GM12864 (cell line): ENCODE measurements around the gene HMX2.

Source experiments
- DNase-seq: peaks from one replicate; pipeline ENCODE4 v3.0.0-alpha.2; 2011; ENCODE audit warnings: low read depth
- H3K4me3 ChIP-seq: 2 replicates; pipeline ENCODE4 v1.5.1; 2011; ENCODE audit warnings: mild to moderate bottlenecking, low read depth, low read length, control low read depth
- CTCF ChIP-seq: IDR thresholded peaks from 2 replicates; pipeline ENCODE4 v1.5.1; 2011; ENCODE audit warnings: low read depth, mild to moderate bottlenecking, moderate library complexity, low read length, control low read depth, inconsistent platforms; ENCODE audit errors: missing control alignments

HMX2 gene

GRCh38 chr10:123154092-123154710 is 6.3 kb downstream of the HMX2 start, which contains the start of gene BUB3:
TSS of gene BUB3 (plus strand) at chr10:123154402. CDS start at chr10:123154918, 516 bp downstream.
- no peak for TF ChIP-seq CTCF
- peak within 1 kb of the TSS; percentile 70 for H3K4me3 ChIP-seq
- DNase-seq = peak; percentile 99

- no peak for TF ChIP-seq CTCF
- peak overlapping the region; percentile 70 for H3K4me3 ChIP-seq
- no peak for DNase-seq
These were observed 7.0 kb downstream of the HMX2 start for GRCh38 chr10:123154711-123155505.

GRCh38 chr10:123156078-123156477 is 8.1 kb downstream of the HMX2 start:
- no peak for DNase-seq
- peak overlapping the region; percentile 70 for H3K4me3 ChIP-seq
- no peak for TF ChIP-seq CTCF

- DNase-seq = no peak
- peak overlapping the region; percentile 70; the same call in 1 of the 2 replicates for H3K4me3 ChIP-seq
- no peak for TF ChIP-seq CTCF
These were observed 9.3 kb downstream of the HMX2 start for GRCh38 chr10:123157210-123157609.

- no peak for DNase-seq
- H3K4me3 ChIP-seq = no peak overlapping the region
- TF ChIP-seq CTCF = no peak
These were observed 10.7 kb downstream of the HMX2 start for GRCh38 chr10:123158682-123159081.

GRCh38 chr10:123160311-123160980 is 12.5 kb downstream of the HMX2 start:
- DNase-seq = no peak
- no peak for TF ChIP-seq CTCF
- H3K4me3 ChIP-seq = no peak overlapping the region
